Esophagus muscularis mucosa (tissue), 4 donors: Measurements from ENCODE around the gene MPP3. TPM values are rescaled to one million over a fixed set of nuclear protein-coding genes. Genes with fewer than 3 reads are reported as not detected.

ENCODE experiments used
- DNase-seq: peaks from one replicate; pipeline ENCODE4 v3.0.0-alpha.2; 2017; ENCODE audit errors: extremely low spot score
- H3K27ac ChIP-seq, 4 donors: fragments of 200-600 bp; sonication (generic); replicated peaks in 1 of 4; 1 replicate in 3 of 4; 2 replicates in 1 of 4; pipeline ENCODE4 v1.5.1; 2016 to 2019; ENCODE audit warnings: mild to moderate bottlenecking in 1 of 4
- H3K27me3 ChIP-seq, 4 donors: fragments of 200-600 bp; sonication (generic); one replicate each; pipeline versions ENCODE4 v1.5.1 to v1.6.0; 2016 to 2019
- H3K36me3 ChIP-seq, 4 donors: fragments of 200-600 bp; sonication (generic); one replicate each; pipeline ENCODE4 v1.5.1; 2016 to 2019
- H3K4me1 ChIP-seq, 4 donors: fragments of 200-600 bp; sonication (generic); one replicate each; pipeline ENCODE4 v1.5.1; 2016 to 2019
- H3K4me3 ChIP-seq, 4 donors: fragments of 200-600 bp; sonication (generic); 1 replicate in 2 of 4; 2 replicates in 2 of 4; pipeline ENCODE4 v1.5.1; 2016 to 2019; ENCODE audit warnings: mild to moderate bottlenecking in 4 of 4, moderate library complexity in 1 of 4
- H3K9me3 ChIP-seq, 4 donors: fragments of 200-600 bp; sonication (generic); 1 replicate in 3 of 4; 2 replicates in 1 of 4; pipeline ENCODE4 v1.5.1; 2016 to 2019
- EP300 ChIP-seq: sonication (generic); formaldehyde crosslinking; IDR thresholded peaks from one replicate; pipeline ENCODE4 v1.6.1; 2017; ENCODE audit warnings: antibody characterized with exemption
- POLR2A ChIP-seq: fragments of 450-650 bp; IDR thresholded peaks from one replicate; pipeline ENCODE4 v1.6.1; 2017; ENCODE audit warnings: antibody characterized with exemption, moderate library complexity, mild to moderate bottlenecking, low read depth
- POLR2AphosphoS5 ChIP-seq, 2 donors: sonication (generic); formaldehyde crosslinking; IDR thresholded peaks; one replicate each; pipeline ENCODE4 v1.6.1; 2017; ENCODE audit warnings: antibody characterized with exemption in 2 of 2
- WGBS: methylation state at CpG from one replicate; pipeline ENCODE4 v1.1.5; 2018; 5-methylcytosine and 5-hydroxymethylcytosine counted together
- intact Hi-C: fragments of 100-400 bp; cut with DNase I; formaldehyde crosslinking; loops from one replicate; pipeline ENCODE4 v1.15.1; 2023
- total RNA-seq, 4 donors: library from RNA; depleted of rRNA; stranded (reverse); fragments of >200 nt; gene quantifications; one replicate each; pipeline versions ENCODE4 v1.1.0 to v1.2.1, GENCODE V29; 2016
- TF ChIP-seq, protein P1 (sequence below), 3 experiments: fragments of 200-600 bp in 2 of 3; fragments of 450-650 bp in 1 of 3; sonication (generic) in 2 of 3; IDR thresholded peaks; one replicate each; pipeline ENCODE4 v1.5.1; 2017 to 2019; ENCODE audit warnings: antibody characterized with exemption in 3 of 3, mild to moderate bottlenecking in 2 of 3, moderate library complexity in 1 of 3

The MPP3 gene
- total RNA-seq, 4 donors from 2014 or later, result 5.0 to 9.9 (median 6.2) TPM

DNA sequence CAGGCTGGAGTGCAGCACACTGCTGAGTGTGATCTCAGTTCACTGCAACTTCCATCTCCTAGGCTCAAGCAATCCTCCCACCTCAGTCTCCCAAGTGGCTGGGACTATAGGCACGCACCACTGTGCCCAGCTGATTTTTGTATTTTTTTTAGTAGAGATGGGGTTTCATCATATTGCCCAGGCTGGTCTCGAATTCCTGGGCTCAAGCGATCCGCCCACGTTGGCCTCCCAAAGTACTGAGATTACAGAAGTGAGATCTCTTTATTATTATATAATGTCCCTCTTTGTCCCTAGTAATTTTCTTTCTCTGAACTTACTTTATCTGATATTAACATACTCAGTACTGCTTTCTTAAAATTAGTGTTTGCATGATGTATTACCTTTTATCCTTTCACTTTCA is 44.4 kb downstream of the MPP3 start:
- H3K4me3 ChIP-seq, result no peak overlapping the region
- H3K4me1 ChIP-seq, result no peaks in the 10 kb centered on the region
- TF ChIP-seq EP300 (no peak), POLR2AphosphoS5 (IDR thresholded peaks at IDR 0.05) (no peak), POLR2A (no peak)
- TF ChIP-seq, protein P1, sequence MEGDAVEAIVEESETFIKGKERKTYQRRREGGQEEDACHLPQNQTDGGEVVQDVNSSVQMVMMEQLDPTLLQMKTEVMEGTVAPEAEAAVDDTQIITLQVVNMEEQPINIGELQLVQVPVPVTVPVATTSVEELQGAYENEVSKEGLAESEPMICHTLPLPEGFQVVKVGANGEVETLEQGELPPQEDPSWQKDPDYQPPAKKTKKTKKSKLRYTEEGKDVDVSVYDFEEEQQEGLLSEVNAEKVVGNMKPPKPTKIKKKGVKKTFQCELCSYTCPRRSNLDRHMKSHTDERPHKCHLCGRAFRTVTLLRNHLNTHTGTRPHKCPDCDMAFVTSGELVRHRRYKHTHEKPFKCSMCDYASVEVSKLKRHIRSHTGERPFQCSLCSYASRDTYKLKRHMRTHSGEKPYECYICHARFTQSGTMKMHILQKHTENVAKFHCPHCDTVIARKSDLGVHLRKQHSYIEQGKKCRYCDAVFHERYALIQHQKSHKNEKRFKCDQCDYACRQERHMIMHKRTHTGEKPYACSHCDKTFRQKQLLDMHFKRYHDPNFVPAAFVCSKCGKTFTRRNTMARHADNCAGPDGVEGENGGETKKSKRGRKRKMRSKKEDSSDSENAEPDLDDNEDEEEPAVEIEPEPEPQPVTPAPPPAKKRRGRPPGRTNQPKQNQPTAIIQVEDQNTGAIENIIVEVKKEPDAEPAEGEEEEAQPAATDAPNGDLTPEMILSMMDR (IDR thresholded peaks at IDR 0.05), result no peak
- no peak for DNase-seq
- H3K36me3 ChIP-seq, result no peaks in the 10 kb centered on the region
- intact Hi-C loops, result no loop called here
- no peak overlapping the region for H3K27ac ChIP-seq
- 96% methylated on average over 5 of the region's 5 CpGs for WGBS
- no peaks in the 10 kb centered on the region for H3K9me3 ChIP-seq
- H3K27me3 ChIP-seq, result no peaks in the 10 kb centered on the region

DNA sequence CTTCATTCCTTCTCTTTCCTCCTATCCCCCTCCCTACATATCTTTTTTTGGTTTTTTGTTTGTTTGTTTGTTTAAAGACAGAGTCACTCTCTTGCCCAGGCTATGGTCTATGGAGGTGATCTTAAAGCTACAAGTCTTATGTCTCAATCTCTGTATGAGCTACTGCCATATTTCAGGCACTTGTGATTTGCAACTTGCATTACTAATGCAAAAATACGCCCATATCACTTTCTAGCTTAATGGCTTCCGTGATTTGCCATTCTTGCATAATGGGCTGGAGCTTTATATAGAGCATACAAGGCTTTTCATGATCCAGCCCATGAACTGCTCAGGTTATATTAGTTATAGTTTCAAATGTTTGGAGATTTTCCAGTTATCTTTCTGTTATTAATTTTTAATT is 45.2 kb downstream of the MPP3 start:
- 72% methylated on average over 2 of the region's 2 CpGs for WGBS
- no peak for DNase-seq
- Histone ChIP-seq H3K4me1 (no peaks in the 10 kb centered on the region), H3K27ac (no peak overlapping the region), H3K4me3 (no peak overlapping the region), H3K36me3 (no peaks in the 10 kb centered on the region), H3K9me3 (no peaks in the 10 kb centered on the region), H3K27me3 (no peaks in the 10 kb centered on the region)
- intact Hi-C loops, result no loop called here
- TF ChIP-seq EP300, result no peak
- TF ChIP-seq, protein P1 (IDR thresholded peaks at IDR 0.05), result no peak
- no peak for TF ChIP-seq POLR2AphosphoS5 (IDR thresholded peaks at IDR 0.05)
- no peak for TF ChIP-seq POLR2A

DNA sequence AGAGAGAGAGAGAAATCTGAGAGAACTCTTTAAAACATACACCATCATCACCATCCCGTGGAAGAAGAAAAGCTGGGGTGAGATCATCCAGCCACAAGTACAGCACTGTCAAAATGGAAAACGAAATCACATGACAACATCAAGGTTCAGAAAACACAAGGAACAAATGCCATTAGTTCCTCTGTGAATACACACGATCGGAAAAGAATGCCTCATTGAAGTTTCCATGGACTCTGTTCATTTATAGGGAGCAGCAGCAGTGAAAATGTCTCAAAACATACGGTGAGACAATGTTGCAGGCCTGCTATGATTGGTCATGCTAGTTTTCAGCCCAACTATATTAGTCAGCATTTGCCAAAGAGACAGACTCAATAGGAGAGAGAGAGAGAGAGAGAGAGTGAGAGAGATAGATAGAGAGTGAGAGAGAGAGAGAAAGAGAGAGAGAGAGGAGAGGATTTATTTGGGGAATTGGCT is 48.3 kb downstream of the MPP3 start:
- intact Hi-C loops, result loop anchor here (5.0 kb wide), 2 partner anchors 48 to 63 kb away; partner anchors contain the start of genes CD300LG and MPP3
- DNase-seq, result no peak
- 72% methylated on average over 5 of the region's 5 CpGs for WGBS
- H3K27ac ChIP-seq, result no peak overlapping the region
- H3K9me3 ChIP-seq, result no peaks in the 10 kb centered on the region
- no peak overlapping the region for H3K4me3 ChIP-seq
- H3K36me3 ChIP-seq, result no peaks in the 10 kb centered on the region
- TF ChIP-seq, protein P1 (IDR thresholded peaks at IDR 0.05), result no peak
- TF ChIP-seq POLR2AphosphoS5 (IDR thresholded peaks at IDR 0.05) (no peak), EP300 (no peak), POLR2A (no peak)
- no peaks in the 10 kb centered on the region for H3K27me3 ChIP-seq
- H3K4me1 ChIP-seq, result peaks cover 1 to 6% (median 2%) of the 10 kb centered on the region in 4 donors

DNA sequence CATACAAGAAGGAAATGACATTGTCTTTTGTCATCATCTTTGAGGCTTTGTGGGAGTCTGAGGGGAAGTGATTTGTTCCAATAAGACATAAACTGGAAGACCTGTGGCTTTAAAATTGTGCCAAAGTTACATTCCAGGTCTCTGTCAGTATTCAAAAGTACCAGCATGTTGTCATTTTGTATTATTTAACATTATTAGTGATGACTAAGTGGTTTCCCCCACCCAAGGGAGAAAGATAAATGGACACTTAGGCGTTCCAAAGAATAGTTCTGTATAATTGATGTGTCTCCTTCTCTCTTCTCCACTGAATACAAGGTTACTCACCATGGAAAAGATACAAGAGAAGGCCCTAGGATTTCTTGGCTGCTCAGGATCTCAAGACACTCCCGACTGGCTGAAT is 48.9 kb downstream of the MPP3 start:
- Histone ChIP-seq H3K27ac (no peak overlapping the region), H3K9me3 (no peaks in the 10 kb centered on the region), H3K4me1 (peaks cover 4 to 12% (median 8%) of the 10 kb centered on the region in 4 donors), H3K27me3 (no peaks in the 10 kb centered on the region), H3K4me3 (no peak overlapping the region), H3K36me3 (no peaks in the 10 kb centered on the region)
- no peak for DNase-seq
- intact Hi-C loops, result loop anchor here (5.0 kb wide), 2 partner anchors 48 to 63 kb away; partner anchors contain the start of genes CD300LG and MPP3
- 63% methylated on average over 2 of the region's 2 CpGs for WGBS
- TF ChIP-seq, protein P1 (IDR thresholded peaks at IDR 0.05), result no peak
- TF ChIP-seq POLR2AphosphoS5 (IDR thresholded peaks at IDR 0.05) (no peak), POLR2A (no peak), EP300 (no peak)
